ENCODE results near the gene CFDP1. TPM values are rescaled to one million over a fixed set of nuclear protein-coding genes. Genes with fewer than 3 reads are reported as not detected.
"Not testable (repeated sequence)": the region's sequence is repeated elsewhere in the genome, so short reads cannot be mapped to it uniquely, and the experiment has no call there.

CFDP1 gene
- total RNA-seq, 2 donors from 2014 or later = 33.6 to 34.7 TPM

DNA sequence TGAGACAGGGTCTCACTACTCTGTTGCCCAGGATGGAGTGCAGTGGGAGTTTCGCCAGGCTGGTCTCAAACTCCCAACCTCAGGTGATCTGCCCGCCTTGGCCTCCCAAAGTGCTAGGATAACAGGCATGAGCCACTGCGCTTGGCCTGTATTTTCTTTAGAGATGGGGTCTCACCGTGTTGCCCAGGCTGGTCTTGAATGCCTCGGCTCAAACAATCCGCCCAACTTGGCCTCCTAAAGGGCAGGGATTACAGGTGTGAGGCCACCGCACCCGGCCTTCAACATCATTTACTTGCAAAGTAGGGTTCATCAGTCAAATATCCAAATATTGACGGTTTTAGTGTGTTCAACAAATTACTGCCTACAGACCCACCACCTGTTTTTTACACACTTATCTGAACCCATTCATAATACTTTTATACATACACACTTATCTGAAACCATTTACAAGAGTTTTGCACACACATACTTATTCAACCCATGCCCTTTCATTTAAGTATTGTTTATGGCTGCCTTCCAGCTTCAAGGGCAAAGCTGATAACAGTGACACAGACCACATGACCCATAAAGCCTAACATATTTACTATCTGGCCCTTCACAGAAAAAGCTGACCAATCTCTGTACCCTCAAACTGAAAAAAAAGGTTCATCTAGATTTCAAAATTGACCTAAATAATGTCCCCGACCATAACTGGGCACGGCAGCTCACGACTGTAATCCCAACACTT lies 19.3 kb upstream of the CFDP1 start:
- Mint-ChIP-seq H3K27me3 (no peaks in the 10 kb centered on the region), H3K27ac (peak overlapping the region; percentile 11), H3K4me3 (no peak overlapping the region), H3K36me3 (ENCODE audit: low read depth) (no peaks in the 10 kb centered on the region), H3K4me1 (peaks cover 41% of the 10 kb centered on the region)
- DNase-seq (no peak), ATAC-seq (no peak)
- no peaks in the 10 kb centered on the region for H3K9me3 ChIP-seq (ENCODE audit: control insufficient read depth, low read length, poor library complexity, severe bottlenecking)

DNA sequence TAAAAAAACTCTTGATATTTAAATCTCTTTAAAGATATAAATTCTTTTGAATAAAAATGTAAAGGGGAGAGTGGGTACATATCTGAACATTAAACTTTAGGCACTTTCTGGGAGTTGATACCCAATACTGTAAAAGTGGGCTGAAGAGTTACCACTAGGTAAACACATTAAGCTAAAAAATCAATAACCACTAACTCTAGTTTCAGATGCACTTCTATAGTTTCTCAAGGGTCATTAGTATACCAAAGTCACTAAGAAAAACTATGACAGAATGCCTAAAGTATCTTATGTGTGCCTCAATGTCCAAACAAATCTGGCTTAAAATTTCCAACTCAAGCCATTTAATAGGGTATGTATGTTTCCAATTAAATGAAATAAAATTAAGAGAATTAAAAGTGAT lies 13.1 kb upstream of the CFDP1 start:
- H3K27me3 Mint-ChIP-seq = no peaks in the 10 kb centered on the region
- DNase-seq = no peak
- H3K36me3 Mint-ChIP-seq (ENCODE audit: low read depth) = no peaks in the 10 kb centered on the region
- H3K4me1 Mint-ChIP-seq = peaks cover 9% of the 10 kb centered on the region
- H3K9me3 ChIP-seq (ENCODE audit: control insufficient read depth, low read length, poor library complexity, severe bottlenecking) = no peaks in the 10 kb centered on the region
- ATAC-seq = no peak
- no peak overlapping the region for H3K27ac Mint-ChIP-seq
- H3K4me3 Mint-ChIP-seq = no peak overlapping the region

DNA sequence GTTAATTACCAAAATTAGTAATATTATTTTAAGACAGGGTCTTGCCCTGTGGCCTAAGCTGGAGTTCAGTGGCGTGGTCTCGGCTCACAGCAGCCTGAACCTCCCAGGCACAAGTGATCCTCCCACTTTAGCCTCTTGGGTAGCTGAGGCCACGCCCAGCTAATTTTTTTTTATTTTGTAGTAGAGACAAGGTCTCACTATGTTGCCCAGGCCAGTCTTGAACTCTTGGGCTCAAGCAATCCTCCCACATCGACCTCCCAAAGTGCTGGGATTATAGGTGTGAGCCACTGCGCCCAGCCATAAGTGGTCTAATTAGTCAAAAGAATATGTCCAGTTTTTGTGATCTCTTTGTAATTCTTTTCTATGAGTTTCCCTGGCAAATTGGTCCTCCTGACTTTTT lies 12.0 kb upstream of the CFDP1 start:
- Mint-ChIP-seq H3K4me3 (no peak overlapping the region), H3K27me3 (no peaks in the 10 kb centered on the region), H3K36me3 (ENCODE audit: low read depth) (no peaks in the 10 kb centered on the region), H3K4me1 (peaks cover 9% of the 10 kb centered on the region), H3K27ac (no peak overlapping the region)
- no peaks in the 10 kb centered on the region for H3K9me3 ChIP-seq (ENCODE audit: control insufficient read depth, low read length, poor library complexity, severe bottlenecking)
- DNase-seq = no peak
- no peak for ATAC-seq

DNA sequence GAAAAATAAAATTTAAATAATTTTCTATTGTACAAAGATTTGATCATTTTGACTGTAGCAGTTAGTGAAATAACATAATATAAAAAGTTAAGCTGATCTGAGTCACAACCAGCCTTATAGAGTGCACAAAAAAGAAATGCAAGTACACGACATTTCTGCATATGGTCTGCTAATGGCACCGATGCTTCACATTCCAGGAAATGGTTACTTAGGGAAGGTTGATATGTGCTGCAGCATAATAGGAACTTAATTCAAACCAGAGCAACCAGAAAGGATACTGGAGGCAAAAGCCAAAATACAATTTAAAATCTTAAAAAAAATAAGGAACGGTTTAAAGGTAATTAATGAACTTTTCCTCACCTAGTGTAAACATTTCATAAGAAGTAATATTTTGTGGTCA lies 10.0 kb upstream of the CFDP1 start:
- ATAC-seq = no peak
- no peak for DNase-seq
- no peak overlapping the region for H3K27ac Mint-ChIP-seq
- H3K4me1 Mint-ChIP-seq = peaks cover 6% of the 10 kb centered on the region
- no peaks in the 10 kb centered on the region for H3K27me3 Mint-ChIP-seq
- H3K9me3 ChIP-seq (ENCODE audit: control insufficient read depth, low read length, poor library complexity, severe bottlenecking) = no peaks in the 10 kb centered on the region
- no peak overlapping the region for H3K4me3 Mint-ChIP-seq
- peaks cover under 1% of the 10 kb centered on the region for H3K36me3 Mint-ChIP-seq (ENCODE audit: low read depth)

DNA sequence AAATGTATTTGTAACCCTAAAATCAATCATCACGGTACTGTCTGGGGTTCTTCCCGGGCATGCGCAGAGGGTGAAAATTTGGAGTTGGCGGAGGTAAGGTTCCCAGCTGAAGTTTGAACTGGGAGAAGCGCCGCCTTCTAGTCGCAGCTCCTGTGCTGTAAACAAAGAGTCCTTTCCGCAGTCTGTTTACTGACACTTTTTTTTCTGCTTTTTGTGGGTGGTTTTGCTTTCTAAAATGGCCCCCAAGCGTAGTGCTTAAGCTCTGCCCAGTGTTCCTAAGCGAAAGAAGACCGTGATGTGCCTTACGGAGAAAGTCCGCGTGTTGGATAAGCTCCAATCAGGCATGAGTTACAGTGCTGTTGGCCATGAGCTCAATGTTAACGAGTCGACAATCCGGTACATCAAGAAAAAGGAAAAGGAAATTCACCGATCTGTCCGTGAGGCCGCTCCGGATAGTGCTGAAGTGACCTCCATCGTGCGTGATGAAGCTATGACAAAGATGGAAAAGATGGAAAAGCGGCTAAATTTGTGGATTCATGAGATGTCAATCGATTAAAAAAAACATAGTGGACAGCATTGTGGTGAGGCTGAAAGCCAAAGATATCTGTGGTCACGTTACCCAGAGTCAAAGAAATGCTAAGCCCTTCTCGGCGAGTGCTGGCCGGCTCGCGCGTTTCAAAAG lies 570 bp upstream of the CFDP1 start:
- H3K4me3 Mint-ChIP-seq = peak overlapping the region; percentile 93
- peaks cover 8% of the 10 kb centered on the region for H3K36me3 Mint-ChIP-seq (ENCODE audit: low read depth)
- ATAC-seq (peak; percentile 79), DNase-seq (peak in 2 of 3 donors; percentile 57 to 68)
- peaks cover 20% of the 10 kb centered on the region for H3K4me1 Mint-ChIP-seq
- no peaks in the 10 kb centered on the region for H3K9me3 ChIP-seq (ENCODE audit: control insufficient read depth, low read length, poor library complexity, severe bottlenecking)
- peak overlapping the region; percentile 98 for H3K27ac Mint-ChIP-seq
- no peaks in the 10 kb centered on the region for H3K27me3 Mint-ChIP-seq

DNA sequence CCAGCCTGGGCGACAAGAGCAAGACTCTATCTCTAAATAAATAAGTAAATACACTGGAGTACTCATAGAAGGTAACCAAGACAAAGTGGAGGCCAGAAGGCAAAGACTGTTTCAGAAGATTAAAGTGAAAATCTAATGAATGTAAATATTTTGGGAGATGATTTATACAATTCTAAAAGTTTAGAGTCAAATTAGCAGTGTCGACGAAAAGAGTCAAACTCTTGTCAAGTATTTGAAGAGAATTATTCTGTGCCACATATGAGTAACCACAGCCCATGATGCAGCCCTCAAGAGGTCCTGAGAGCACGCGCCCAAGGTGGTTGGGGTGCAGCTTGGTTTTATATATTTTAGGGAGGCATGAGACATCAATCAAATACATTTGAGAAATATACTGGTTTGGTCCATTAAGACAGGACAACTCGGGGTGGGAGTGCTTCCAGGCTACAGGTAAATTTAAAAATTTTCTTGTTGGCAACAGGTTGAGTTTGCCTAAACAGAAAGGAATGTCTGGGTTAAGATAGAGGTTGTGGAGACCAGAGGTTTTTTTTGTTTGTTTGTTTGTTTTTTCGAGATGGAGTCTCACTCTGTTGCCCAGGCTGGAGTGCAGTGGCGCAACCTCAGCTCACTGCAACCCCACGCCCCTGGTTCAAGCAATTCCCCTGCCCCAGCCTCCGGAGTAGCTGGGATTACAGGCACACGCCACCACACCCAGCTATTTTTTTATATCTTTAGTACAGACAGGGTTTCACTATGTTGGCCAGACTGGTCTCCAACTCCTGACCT lies 3.5 kb downstream of the CFDP1 start:
- Mint-ChIP-seq H3K27me3 (no peaks in the 10 kb centered on the region), H3K4me3 (no peak overlapping the region), H3K4me1 (peaks cover 29% of the 10 kb centered on the region), H3K27ac (peak overlapping the region; percentile 60), H3K36me3 (ENCODE audit: low read depth) (peaks cover 6% of the 10 kb centered on the region)
- ATAC-seq (no peak), DNase-seq (no peak)
- H3K9me3 ChIP-seq (ENCODE audit: control insufficient read depth, low read length, poor library complexity, severe bottlenecking) = no peaks in the 10 kb centered on the region

DNA sequence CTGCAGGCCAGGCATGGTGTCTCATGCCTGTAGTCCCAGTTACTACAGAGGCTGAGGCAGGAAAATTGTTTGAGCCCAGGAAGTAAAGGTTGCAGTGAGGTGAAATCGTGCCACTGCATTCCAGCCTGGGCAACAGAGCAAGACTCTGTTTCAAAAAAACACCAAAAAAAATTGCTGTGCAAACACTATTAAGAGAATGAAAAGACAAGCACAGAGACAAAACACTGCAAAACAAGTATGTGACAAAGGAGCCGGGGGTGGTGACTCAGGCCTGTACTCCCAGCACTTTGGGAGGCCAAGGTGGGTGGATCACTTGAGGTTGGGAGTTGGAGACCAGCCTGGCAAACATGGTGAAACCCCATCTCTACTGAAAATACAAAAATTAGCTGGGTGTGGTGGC lies 6.8 kb downstream of the CFDP1 start:
- H3K27ac Mint-ChIP-seq; DNase-seq; H3K27me3 Mint-ChIP-seq; H3K9me3 ChIP-seq (ENCODE audit: control insufficient read depth, low read length, poor library complexity, severe bottlenecking); H3K4me3 Mint-ChIP-seq; H3K36me3 Mint-ChIP-seq (ENCODE audit: low read depth); ATAC-seq: not testable (repeated sequence)
- H3K4me1 Mint-ChIP-seq = peaks cover 25% of the 10 kb centered on the region

DNA sequence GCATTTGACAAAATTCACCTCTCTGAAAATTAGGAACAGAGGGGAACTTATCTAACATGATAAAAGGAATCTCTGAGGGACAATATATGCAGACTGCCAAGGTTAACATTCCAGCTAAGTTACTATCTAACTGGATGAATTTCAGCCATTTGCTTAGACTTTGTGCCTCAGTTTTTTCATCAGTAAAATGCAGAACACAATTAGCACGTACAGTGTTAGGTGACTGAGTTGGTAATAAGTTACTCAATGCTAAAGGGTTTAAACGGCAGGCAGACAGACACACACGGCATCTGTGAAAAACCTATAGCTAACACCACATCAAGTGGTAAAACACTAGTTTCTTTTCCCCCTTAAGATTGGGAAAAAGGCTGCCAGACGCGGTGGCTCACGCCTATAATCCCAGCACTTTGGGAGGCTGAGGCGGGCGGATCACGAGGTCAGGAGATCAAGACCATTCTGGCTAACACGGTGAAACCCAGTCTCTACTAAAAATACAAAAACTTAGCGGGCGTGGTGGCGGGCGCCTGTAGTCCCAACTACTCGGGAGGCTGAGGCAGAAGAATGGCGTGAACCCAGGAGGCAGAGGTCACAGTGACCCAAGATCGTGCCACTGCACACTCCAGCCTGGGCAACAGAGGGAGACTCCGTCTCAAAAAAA lies 9.1 kb downstream of the CFDP1 start:
- H3K27ac Mint-ChIP-seq; H3K4me3 Mint-ChIP-seq; DNase-seq; H3K27me3 Mint-ChIP-seq; ATAC-seq; H3K36me3 Mint-ChIP-seq (ENCODE audit: low read depth); H3K9me3 ChIP-seq (ENCODE audit: control insufficient read depth, low read length, poor library complexity, severe bottlenecking): not testable (repeated sequence)
- H3K4me1 Mint-ChIP-seq = peaks cover 21% of the 10 kb centered on the region

DNA sequence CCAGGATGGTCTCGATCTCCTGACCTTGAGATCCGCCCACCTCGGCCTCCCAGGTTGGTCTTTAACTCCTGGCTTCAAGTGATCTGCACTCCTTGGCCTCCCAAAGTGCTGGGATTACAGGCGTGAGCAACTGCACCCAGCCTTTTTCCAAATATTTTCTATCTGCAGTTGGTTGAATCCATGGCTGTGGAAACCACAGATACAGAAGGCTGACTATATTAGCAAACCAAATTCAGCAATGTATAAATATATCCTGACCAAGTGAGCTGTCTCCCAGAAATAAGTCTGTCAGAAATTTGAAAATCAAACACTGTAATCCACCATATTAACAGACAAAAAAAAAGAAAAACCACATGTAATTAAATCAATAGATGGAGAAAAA lies 9.6 kb downstream of the CFDP1 start:
- Mint-ChIP-seq H3K27ac (no peak overlapping the region), H3K4me1 (peaks cover 17% of the 10 kb centered on the region), H3K4me3 (no peak overlapping the region)

DNA sequence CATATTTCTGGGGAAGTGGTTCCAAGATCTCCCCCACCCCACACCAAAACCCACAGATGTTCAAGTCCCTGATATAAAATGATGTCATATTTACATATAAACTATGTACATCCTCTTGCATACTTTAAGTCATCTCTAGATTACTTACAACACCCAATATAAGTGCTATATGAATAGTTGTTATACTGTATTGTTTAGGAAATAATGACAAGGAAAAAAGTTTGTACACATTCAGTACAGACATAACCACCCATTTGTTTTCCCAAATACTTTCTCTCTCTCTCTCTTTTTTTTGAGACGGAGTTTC lies 11.5 kb downstream of the CFDP1 start:
- Mint-ChIP-seq H3K4me3 (no peak overlapping the region), H3K4me1 (peaks cover 18% of the 10 kb centered on the region)
- no peak for DNase-seq

More for the DNA sequence above, 9.6 kb downstream of the CFDP1 start:
- no peaks in the 10 kb centered on the region for H3K9me3 ChIP-seq (ENCODE audit: control insufficient read depth, low read length, poor library complexity, severe bottlenecking)
- H3K27me3 Mint-ChIP-seq = no peaks in the 10 kb centered on the region
- H3K36me3 Mint-ChIP-seq (ENCODE audit: low read depth) = no peaks in the 10 kb centered on the region
- DNase-seq = no peak
- ATAC-seq = no peak

DNA sequence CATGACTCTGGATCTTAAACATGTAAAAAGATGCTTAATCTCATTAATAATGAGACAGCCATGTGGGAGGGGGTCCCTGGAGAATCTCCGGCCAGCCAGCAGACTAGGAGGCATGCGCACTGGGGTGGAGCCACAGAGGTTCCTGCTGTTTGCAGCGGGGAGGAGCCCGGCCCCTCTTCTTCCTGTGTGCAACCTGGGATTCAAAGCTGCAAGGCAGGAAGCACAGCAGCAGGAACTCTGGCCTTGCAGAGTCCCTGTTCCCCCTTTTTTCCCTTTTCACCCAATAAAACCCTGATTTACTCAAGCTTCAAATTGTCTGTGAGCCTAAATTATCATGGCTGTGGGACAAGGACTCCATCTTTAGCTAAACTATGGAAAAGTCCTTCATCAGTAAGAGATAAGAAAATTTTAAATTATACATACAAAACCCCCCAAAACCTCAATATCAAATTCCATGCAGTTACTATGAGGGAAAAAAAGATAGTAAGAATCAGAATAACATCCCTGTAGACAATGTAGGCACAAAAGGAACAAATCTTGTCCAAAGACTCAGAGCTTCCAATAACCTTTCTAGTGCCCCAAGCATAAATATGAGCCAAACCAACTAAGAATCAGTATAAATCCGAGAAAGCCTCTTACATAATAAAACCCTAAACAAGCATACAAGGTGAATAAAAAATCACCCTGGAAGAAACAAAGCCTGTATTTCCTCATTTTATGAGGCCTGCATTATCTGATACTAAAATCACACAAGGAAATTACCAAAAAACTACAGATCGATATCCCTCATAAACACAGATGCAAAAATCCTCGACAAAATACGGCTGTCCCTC lies 12.1 kb downstream of the CFDP1 start:
- ATAC-seq = peak; percentile 46

More for the DNA sequence above, 11.5 kb downstream of the CFDP1 start:
- H3K9me3 ChIP-seq (ENCODE audit: control insufficient read depth, low read length, poor library complexity, severe bottlenecking) = no peaks in the 10 kb centered on the region
- H3K36me3 Mint-ChIP-seq (ENCODE audit: low read depth) = no peaks in the 10 kb centered on the region
- ATAC-seq = no peak
- H3K27me3 Mint-ChIP-seq = no peaks in the 10 kb centered on the region
- peak overlapping the region; percentile 81 for H3K27ac Mint-ChIP-seq

DNA sequence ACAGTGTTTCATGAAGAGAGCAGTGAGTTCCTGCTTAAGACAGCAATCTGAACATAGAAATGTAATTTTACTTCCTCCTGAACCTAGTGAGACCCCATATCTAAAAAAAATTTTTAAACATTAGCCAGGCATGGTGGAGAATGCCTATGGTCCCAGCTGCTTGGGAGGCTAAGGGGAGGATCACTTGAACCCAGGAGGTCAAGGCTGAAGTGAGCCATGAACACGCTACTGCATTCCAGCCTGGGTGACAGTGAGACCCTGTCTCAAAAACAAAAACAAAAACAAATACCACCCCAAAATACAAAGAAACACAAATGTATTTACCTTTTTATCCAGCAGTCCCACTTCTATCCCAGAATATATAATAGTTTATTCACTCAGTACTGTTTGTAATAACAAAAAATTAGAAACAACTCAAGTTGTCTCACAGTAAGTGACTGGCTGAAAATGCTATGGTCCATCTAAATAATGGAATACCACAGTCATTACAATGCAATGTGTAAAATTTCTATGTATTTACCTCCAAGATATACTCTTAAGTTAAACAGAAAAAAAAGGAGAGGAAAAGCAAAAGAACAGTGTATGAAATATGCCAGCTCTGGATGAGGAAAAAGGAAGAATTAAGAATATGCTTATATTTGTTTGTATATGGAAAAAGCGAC lies 16.3 kb downstream of the CFDP1 start:
- DNase-seq (no peak), ATAC-seq (no peak)
- Mint-ChIP-seq H3K4me1 (peaks cover 22% of the 10 kb centered on the region), H3K4me3 (no peak overlapping the region), H3K27me3 (no peaks in the 10 kb centered on the region), H3K27ac (no peak overlapping the region), H3K36me3 (ENCODE audit: low read depth) (peaks cover 2% of the 10 kb centered on the region)
- H3K9me3 ChIP-seq (ENCODE audit: control insufficient read depth, low read length, poor library complexity, severe bottlenecking) = no peaks in the 10 kb centered on the region

More for the DNA sequence above, 12.1 kb downstream of the CFDP1 start:
- Mint-ChIP-seq H3K27ac (peak overlapping the region; percentile 81), H3K4me3 (peak overlapping the region; percentile 55), H3K4me1 (peaks cover 18% of the 10 kb centered on the region), H3K27me3 (no peaks in the 10 kb centered on the region), H3K36me3 (ENCODE audit: low read depth) (no peaks in the 10 kb centered on the region)
- no peak for DNase-seq
- no peaks in the 10 kb centered on the region for H3K9me3 ChIP-seq (ENCODE audit: control insufficient read depth, low read length, poor library complexity, severe bottlenecking)
